ENCODE results near the gene JSRP1.

DNA sequence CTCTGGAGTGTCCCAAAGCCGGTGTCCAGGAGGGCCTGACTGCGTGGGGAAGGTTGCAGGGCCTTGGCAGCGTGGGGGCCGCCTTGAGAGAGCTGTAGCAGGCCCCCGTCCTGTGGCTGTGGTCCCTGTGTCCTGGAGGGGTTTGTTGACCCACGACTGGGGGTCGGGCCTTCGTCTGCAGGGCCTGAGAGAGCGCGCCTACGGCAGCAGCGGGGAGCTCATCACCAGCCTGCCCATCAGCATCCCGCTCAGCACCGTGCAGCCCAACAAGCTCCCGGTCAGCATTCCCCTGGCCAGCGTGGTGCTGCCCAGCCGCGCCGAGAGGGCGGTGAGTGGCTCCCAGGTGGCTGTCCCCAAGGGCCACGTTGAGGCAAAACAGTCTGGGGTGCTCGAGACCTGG is 38.6 kb downstream of the JSRP1 start:
- TF ChIP-seq, protein P1, sequence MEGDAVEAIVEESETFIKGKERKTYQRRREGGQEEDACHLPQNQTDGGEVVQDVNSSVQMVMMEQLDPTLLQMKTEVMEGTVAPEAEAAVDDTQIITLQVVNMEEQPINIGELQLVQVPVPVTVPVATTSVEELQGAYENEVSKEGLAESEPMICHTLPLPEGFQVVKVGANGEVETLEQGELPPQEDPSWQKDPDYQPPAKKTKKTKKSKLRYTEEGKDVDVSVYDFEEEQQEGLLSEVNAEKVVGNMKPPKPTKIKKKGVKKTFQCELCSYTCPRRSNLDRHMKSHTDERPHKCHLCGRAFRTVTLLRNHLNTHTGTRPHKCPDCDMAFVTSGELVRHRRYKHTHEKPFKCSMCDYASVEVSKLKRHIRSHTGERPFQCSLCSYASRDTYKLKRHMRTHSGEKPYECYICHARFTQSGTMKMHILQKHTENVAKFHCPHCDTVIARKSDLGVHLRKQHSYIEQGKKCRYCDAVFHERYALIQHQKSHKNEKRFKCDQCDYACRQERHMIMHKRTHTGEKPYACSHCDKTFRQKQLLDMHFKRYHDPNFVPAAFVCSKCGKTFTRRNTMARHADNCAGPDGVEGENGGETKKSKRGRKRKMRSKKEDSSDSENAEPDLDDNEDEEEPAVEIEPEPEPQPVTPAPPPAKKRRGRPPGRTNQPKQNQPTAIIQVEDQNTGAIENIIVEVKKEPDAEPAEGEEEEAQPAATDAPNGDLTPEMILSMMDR (IDR thresholded peaks at IDR 0.05) = no peak
- TF ChIP-seq POLR2A (IDR thresholded peaks at IDR 0.05) = no peak
